Mesenchymal stem cell (in vitro differentiated cells and primary cell): ENCODE data around the gene CCDC82.

Experiments used
- DNase-seq: peaks from one replicate; pipeline ENCODE4 v3.0.0-alpha.2; 2013
- H2AFZ ChIP-seq: one replicate; pipeline ENCODE4 v1.6.1; 2013; ENCODE audit warnings: low read depth, mild to moderate bottlenecking, control low read depth, inconsistent platforms, low read length, moderate library complexity
- H2AK5ac ChIP-seq: 2 replicates; pipeline ENCODE4 v1.6.1; 2013; ENCODE audit warnings: low read length, moderate library complexity, mild to moderate bottlenecking, inconsistent platforms; ENCODE audit not compliant: severe bottlenecking
- H2BK120ac ChIP-seq: one replicate; pipeline ENCODE4 v1.6.1; 2013; ENCODE audit warnings: low read depth, mild to moderate bottlenecking, inconsistent platforms, low read length, moderate library complexity
- H2BK12ac ChIP-seq, 2 experiments: one replicate each; pipeline ENCODE4 v1.6.1; 2013; ENCODE audit warnings: inconsistent platforms in 2 of 2, low read length in 2 of 2, mild to moderate bottlenecking in 2 of 2, moderate library complexity in 2 of 2, control low read depth in 1 of 2
- H2BK15ac ChIP-seq: one replicate; pipeline ENCODE4 v1.6.1; 2013; ENCODE audit warnings: mild to moderate bottlenecking, low read depth, inconsistent platforms; ENCODE audit not compliant: poor library complexity, severe bottlenecking
- H2BK5ac ChIP-seq: 2 replicates; pipeline ENCODE4 v1.6.1; 2013; ENCODE audit warnings: low read depth, mild to moderate bottlenecking, low read length, control low read depth, inconsistent platforms; ENCODE audit not compliant: poor library complexity, severe bottlenecking
- H3K14ac ChIP-seq, 2 experiments: one replicate each; pipeline ENCODE4 v1.6.1; 2013; ENCODE audit warnings: inconsistent platforms in 2 of 2, low read length in 2 of 2, control low read depth in 1 of 2, mild to moderate bottlenecking in 1 of 2, moderate library complexity in 1 of 2
- H3K18ac ChIP-seq, 2 experiments: one replicate each; pipeline ENCODE4 v1.6.1; 2013; ENCODE audit warnings: inconsistent platforms in 2 of 2, low read length in 2 of 2, control low read depth in 1 of 2, low read depth in 1 of 2, mild to moderate bottlenecking in 1 of 2
- H3K23ac ChIP-seq, 2 experiments: one replicate each; pipeline ENCODE4 v1.6.1; 2013; ENCODE audit warnings: inconsistent platforms in 2 of 2, low read length in 2 of 2, mild to moderate bottlenecking in 2 of 2, moderate library complexity in 2 of 2, control low read depth in 1 of 2
- H3K27ac ChIP-seq: 2 replicates; pipeline ENCODE4 v1.5.1; 2013; ENCODE audit warnings: mild to moderate bottlenecking, moderate library complexity, low read length, control low read depth, inconsistent platforms; ENCODE audit not compliant: poor library complexity, severe bottlenecking
- H3K27me3 ChIP-seq, 2 experiments: 2 replicates each; pipeline versions ENCODE4 v1.6.1 to v1.7.0; 2013; ENCODE audit warnings: low read length in 2 of 2, mild to moderate bottlenecking in 2 of 2, moderate library complexity in 2 of 2, control low read depth in 1 of 2, inconsistent platforms in 1 of 2; ENCODE audit not compliant: control insufficient read depth in 1 of 2, insufficient read depth in 1 of 2
- H3K36me3 ChIP-seq, 2 experiments: 2 replicates each; pipeline versions ENCODE4 v1.6.1 to v1.7.0; 2013; ENCODE audit warnings: low read length in 2 of 2, control low read depth in 1 of 2, inconsistent platforms in 1 of 2, low read depth in 1 of 2, mild to moderate bottlenecking in 1 of 2; ENCODE audit not compliant: insufficient read depth in 2 of 2, control insufficient read depth in 1 of 2
- H3K4ac ChIP-seq, 2 experiments: one replicate each; pipeline ENCODE4 v1.6.1; 2013; ENCODE audit warnings: inconsistent platforms in 2 of 2, low read length in 2 of 2, mild to moderate bottlenecking in 2 of 2, moderate library complexity in 2 of 2, control low read depth in 1 of 2, low read depth in 1 of 2
- H3K4me1 ChIP-seq: 2 replicates; pipeline ENCODE4 v1.6.1; 2013; ENCODE audit warnings: low read depth, low read length, control low read depth; ENCODE audit not compliant: control insufficient read depth, insufficient read depth
- H3K4me2 ChIP-seq: 2 replicates; pipeline ENCODE4 v1.6.1; 2013; ENCODE audit warnings: low read length, mild to moderate bottlenecking, inconsistent platforms; ENCODE audit not compliant: poor library complexity, severe bottlenecking
- H3K4me3 ChIP-seq, 2 experiments: 2 replicates each; pipeline versions ENCODE4 v1.5.1 to v1.7.0; 2013; ENCODE audit warnings: low read length in 2 of 2, mild to moderate bottlenecking in 2 of 2, control low read depth in 1 of 2, low read depth in 1 of 2; ENCODE audit not compliant: insufficient read depth in 1 of 2
- H3K79me1 ChIP-seq: replicated peaks from 2 replicates; pipeline ENCODE4 v1.6.1; 2013; ENCODE audit warnings: mild to moderate bottlenecking, control low read depth, low read length, inconsistent platforms; ENCODE audit not compliant: poor library complexity, severe bottlenecking
- H3K9ac ChIP-seq: 2 replicates; pipeline ENCODE4 v1.7.0; 2013; ENCODE audit warnings: mild to moderate bottlenecking, low read length, moderate library complexity
- H3K9me3 ChIP-seq: 2 replicates; pipeline ENCODE4 v1.7.0; 2013; ENCODE audit warnings: mild to moderate bottlenecking, low read length; ENCODE audit not compliant: control insufficient read depth
- H4K8ac ChIP-seq: one replicate; pipeline ENCODE4 v1.6.1; 2013; ENCODE audit warnings: inconsistent platforms, mild to moderate bottlenecking, low read length, moderate library complexity
- H4K91ac ChIP-seq: one replicate; pipeline ENCODE4 v1.6.1; 2013; ENCODE audit warnings: mild to moderate bottlenecking, low read length, inconsistent platforms
- WGBS: methylation state at CpG from one replicate; pipeline ENCODE4 v1.1.7; 2013; ENCODE audit warnings: mixed read lengths; 5-methylcytosine and 5-hydroxymethylcytosine counted together

CCDC82 gene

DNA sequence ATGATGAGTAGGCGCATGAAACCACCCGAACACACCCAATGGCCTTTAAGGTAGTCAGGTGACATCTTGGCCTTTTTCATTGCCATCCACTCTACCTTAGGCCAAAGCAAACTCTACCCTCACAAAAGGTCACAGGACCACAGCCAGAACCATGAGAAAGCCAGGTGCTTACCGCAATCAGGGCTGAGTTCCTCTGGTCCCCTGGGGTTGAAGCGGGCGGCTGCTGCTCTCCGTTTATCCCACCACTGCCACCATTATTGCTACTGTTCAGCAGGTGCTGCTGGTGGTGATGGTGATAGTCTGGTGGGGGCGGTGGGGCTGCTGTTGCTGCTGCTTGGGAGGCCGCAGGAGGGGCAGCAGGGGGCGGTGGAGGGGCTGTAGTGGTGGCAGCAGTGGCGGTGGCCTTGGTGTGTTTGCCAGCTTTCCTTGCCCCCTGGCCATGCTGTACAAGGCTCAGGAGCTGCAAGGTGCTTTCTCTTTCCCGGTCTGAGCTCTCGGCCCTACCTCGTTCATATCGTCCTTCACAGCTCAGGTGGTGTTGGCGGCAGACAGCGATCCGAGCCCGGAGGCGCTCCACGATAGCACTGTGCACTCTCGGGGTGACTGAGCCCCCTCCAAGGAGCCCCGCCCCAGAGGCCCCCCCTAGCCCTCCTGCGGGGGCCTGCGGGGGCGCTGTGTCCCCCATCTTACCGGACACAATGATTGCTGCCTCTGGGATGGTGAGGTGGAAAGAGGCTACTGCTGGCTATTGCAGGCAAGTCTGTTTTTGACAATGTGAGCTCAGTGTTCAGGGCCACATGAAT, 48.3 kb downstream of the CCDC82 start:
- peaks cover 18% of the 10 kb centered on the region for H3K4me1 ChIP-seq
- peak overlapping the region in 1 of 2 experiments; percentile 83 for H3K14ac ChIP-seq
- no peak overlapping the region for H2BK5ac ChIP-seq
- H2BK12ac ChIP-seq, result peak overlapping the region; percentile 54 to 61
- peak overlapping the region; percentile 76 to 86 for H3K18ac ChIP-seq
- H3K9me3 ChIP-seq, result no peaks in the 10 kb centered on the region
- peak; percentile 70 for DNase-seq
- H2BK120ac ChIP-seq, result peak overlapping the region; percentile 0
- no peaks in the 10 kb centered on the region for H3K36me3 ChIP-seq
- peaks cover 1% of the 10 kb centered on the region for H3K79me1 ChIP-seq
- H4K91ac ChIP-seq, result peak overlapping the region; percentile 65
- H3K4me2 ChIP-seq, result peak overlapping the region; percentile 87
- H3K4me3 ChIP-seq, result peak overlapping the region; percentile 57 to 95
- peak overlapping the region in 1 of 2 experiments; percentile 98 for H3K23ac ChIP-seq
- no peaks in the 10 kb centered on the region for H3K27me3 ChIP-seq
- WGBS, result 33% methylated on average over 24 of the region's 26 CpGs
- peak overlapping the region; percentile 39 to 92 for H3K4ac ChIP-seq
- peak overlapping the region; percentile 77 for H2BK15ac ChIP-seq
- peak overlapping the region; percentile 30 for H4K8ac ChIP-seq
- H2AK5ac ChIP-seq, result peak overlapping the region; percentile 83
- H3K9ac ChIP-seq, result peak overlapping the region; percentile 99
- no peak overlapping the region for H2AFZ ChIP-seq
- peak overlapping the region; percentile 96 for H3K27ac ChIP-seq

DNA sequence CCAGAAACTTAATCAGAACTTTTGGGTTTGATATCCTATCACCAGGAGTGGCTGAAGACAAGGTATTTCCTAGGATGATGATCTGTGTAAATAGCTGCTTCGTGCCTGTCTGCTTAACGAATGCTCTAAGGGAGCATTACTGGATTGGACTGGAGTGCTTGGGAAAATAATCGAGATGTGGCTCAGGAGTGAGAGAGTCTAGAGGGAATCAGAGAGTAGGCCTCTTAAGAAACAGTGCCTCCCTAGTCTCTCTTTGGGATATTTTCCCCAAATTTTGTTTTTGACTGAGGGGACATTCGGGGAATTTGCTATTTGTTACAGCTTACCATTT, 49.2 kb downstream of the CCDC82 start:
- H3K4ac ChIP-seq, result peak overlapping the region; percentile 19 to 62
- H3K79me1 ChIP-seq, result peaks cover 2% of the 10 kb centered on the region
- no peak overlapping the region for H4K91ac ChIP-seq
- no peaks in the 10 kb centered on the region for H3K9me3 ChIP-seq
- DNase-seq, result peak; percentile 28
- H2BK5ac ChIP-seq, result no peak overlapping the region
- H4K8ac ChIP-seq, result no peak overlapping the region
- H2BK12ac ChIP-seq, result no peak overlapping the region
- H3K4me1 ChIP-seq, result peaks cover 18% of the 10 kb centered on the region
- H3K18ac ChIP-seq, result peak overlapping the region; percentile 23 to 40
- H3K36me3 ChIP-seq, result peaks cover 0 to 3% of the 10 kb centered on the region in 2 experiments
- no peak overlapping the region for H3K23ac ChIP-seq
- no peak overlapping the region for H3K14ac ChIP-seq
- no peaks in the 10 kb centered on the region for H3K27me3 ChIP-seq
- H2AFZ ChIP-seq, result no peak overlapping the region
- H3K9ac ChIP-seq, result peak overlapping the region; percentile 99
- no peak overlapping the region for H2BK15ac ChIP-seq
- peak overlapping the region in 1 of 2 experiments; percentile 95 for H3K4me3 ChIP-seq
- WGBS, result 50% methylated on average over 4 of the region's 4 CpGs
- H2AK5ac ChIP-seq, result peak overlapping the region; percentile 28
- H3K27ac ChIP-seq, result no peak overlapping the region
- H2BK120ac ChIP-seq, result peak overlapping the region; percentile 57
- peak overlapping the region; percentile 56 for H3K4me2 ChIP-seq

DNA sequence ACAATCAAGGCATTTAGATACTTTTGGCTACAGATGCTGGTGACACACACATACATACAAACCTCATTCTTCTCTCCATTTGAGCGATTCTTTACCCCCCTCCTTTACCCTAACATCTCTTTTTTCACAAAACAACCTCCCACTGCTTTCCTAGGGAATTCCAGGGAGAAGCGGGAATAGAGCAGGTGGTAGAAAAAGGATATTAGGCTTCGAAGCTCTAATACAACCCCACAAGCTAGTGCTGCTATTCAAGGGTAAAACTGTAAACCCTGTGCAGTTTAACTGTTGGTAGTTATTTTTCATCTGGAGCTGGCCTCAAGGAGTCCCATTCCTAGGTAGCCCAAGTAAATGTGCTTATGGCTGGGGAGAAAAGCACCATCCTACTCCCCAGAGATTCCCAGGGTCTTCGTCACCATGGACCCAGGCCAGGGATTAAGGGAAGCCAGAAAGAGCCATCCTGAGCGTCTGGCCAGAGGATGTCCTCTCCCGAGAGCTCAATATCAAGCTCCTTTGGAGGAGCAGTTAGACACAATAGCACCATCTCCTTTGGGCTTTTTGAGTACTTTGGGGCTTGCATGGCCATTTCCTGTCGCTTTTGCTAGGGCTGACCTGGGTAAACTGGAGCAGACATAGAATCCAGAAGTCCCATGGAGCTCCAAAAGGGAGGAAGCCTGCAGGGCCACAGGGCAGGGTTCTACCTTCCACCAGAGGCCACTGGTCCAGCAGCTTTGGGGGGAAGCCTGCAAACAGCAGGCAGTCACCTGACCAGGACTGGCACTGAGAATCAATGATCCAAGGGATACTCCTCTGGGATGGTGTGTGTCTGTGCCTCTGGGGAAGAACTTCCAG, 49.8 kb downstream of the CCDC82 start:
- Histone ChIP-seq H3K23ac (no peak overlapping the region), H2BK15ac (no peak overlapping the region), H3K9me3 (no peaks in the 10 kb centered on the region), H3K79me1 (peaks cover 4% of the 10 kb centered on the region), H4K91ac (peak overlapping the region; percentile 64), H3K9ac (peak overlapping the region; percentile 99), H3K14ac (peak overlapping the region in 1 of 2 experiments; percentile 25), H2BK5ac (no peak overlapping the region), H3K4me1 (peaks cover 18% of the 10 kb centered on the region), H3K36me3 (peaks cover 0 to 9% of the 10 kb centered on the region in 2 experiments), H3K4me2 (peak overlapping the region; percentile 35), H2AFZ (no peak overlapping the region), H3K27me3 (no peaks in the 10 kb centered on the region), H3K4ac (peak overlapping the region; percentile 19 to 62), H3K18ac (peak overlapping the region; percentile 23 to 40), H3K27ac (peak overlapping the region; percentile 73), H2AK5ac (peak overlapping the region; percentile 92), H4K8ac (peak overlapping the region; percentile 45), H2BK120ac (no peak overlapping the region), H3K4me3 (peak overlapping the region in 1 of 2 experiments; percentile 95), H2BK12ac (peak overlapping the region in 1 of 2 experiments; percentile 29)
- 65% methylated on average over 5 of the region's 7 CpGs for WGBS
- DNase-seq, result peak; percentile 27
